GM21367 (cell line): Measurements from ENCODE around the gene PLEKHB1.
"Not testable (repeated sequence)": the region's sequence is repeated elsewhere in the genome, so short reads cannot be mapped to it uniquely, and the experiment has no call there.

Source experiments
- ATAC-seq: cut with Tn5 transposase; IDR thresholded peaks from one replicate; pipeline ENCODE4 v1.9.1; 2021; ENCODE audit not compliant: unreplicated experiment

PLEKHB1 gene

GRCh38 chr11:73671701-73672100 is 25.3 kb downstream of the PLEKHB1 start:
- no peak for ATAC-seq

- not testable (repeated sequence) for ATAC-seq
These were observed 30.2 kb downstream of the PLEKHB1 start for GRCh38 chr11:73676552-73676951.

- ATAC-seq = no peak
These were observed 34.3 kb downstream of the PLEKHB1 start for GRCh38 chr11:73680687-73681086.

GRCh38 chr11:73693899-73694525 is 47.6 kb downstream of the PLEKHB1 start:
- no peak for ATAC-seq

- ATAC-seq = no peak
These were observed 58.7 kb downstream of the PLEKHB1 start for GRCh38 chr11:73705053-73705452.

- no peak for ATAC-seq
These were observed 64.6 kb downstream of the PLEKHB1 start for GRCh38 chr11:73710964-73711363.
